HG03575 (cell line): ENCODE measurements around the gene GFPT1.
"Not testable (repeated sequence)": the region's sequence is repeated elsewhere in the genome, so short reads cannot be mapped to it uniquely, and the experiment has no call there.

Experiments used
- ATAC-seq: cut with Tn5 transposase; IDR thresholded peaks from one replicate; pipeline ENCODE4 v1.9.1; 2021; ENCODE audit not compliant: unreplicated experiment, insufficient number of reproducible peaks, low FRiP score; ENCODE audit errors: extremely low read depth

The GFPT1 gene

DNA sequence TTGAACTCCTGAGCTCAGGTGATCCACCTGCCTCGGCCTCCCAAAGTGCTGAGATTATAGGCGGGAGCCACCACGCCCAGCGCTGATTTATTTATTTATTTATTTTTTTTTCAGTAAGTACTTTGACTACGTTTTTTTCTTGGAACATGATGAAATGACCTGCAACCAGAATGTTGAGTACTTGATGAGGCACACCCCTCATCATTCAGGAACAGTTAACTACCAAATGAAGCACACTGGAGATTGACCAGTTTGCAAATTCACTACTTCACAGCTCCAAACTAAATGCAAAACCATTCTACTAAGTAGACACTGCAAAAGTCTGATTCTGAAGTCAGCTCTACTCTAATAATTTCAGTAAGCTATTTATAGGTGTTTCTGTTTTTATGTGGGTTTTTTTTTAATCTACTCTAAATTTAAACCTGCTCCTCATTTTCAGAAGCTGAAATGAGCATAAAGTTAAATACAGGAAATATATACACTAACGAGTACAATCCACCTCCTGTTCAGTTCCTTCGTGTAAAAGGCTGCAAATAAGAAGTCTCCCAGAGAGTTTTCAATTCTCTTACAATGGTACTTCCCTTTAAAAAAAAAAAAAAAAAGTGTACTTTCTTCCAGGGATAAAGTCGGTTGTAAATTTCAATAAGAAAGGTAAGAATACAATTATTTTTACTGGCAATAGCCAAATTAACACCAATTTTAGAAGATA is 1.4 kb downstream of the GFPT1 start:
- ATAC-seq, result no peak

DNA sequence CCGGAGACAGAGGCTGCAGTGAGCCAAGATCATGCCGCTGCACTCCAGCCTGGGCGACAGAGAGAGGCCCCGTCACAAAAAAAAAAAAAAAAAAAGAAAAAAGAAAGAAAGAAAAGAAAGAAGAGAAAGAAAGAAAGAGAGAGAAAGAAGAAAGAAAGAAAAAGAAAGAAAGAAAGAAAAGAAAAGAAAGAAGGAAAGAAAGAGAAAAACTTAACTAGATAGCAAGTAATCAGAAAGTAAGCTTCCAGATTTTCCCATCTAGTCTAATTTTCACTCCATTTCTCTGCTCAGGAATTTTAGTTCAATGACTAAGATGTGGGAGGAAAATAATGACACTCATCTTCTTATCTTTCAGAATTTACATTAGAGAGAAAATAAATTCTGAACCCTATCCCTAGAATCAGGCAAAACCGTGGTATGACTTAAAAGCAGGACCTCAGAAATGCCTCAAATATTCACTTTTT is 2.4 kb downstream of the GFPT1 start:
- ATAC-seq, result no peak

GRCh38 chr2:69383176-69383812 is 3.7 kb downstream of the GFPT1 start:
- no peak for ATAC-seq

DNA sequence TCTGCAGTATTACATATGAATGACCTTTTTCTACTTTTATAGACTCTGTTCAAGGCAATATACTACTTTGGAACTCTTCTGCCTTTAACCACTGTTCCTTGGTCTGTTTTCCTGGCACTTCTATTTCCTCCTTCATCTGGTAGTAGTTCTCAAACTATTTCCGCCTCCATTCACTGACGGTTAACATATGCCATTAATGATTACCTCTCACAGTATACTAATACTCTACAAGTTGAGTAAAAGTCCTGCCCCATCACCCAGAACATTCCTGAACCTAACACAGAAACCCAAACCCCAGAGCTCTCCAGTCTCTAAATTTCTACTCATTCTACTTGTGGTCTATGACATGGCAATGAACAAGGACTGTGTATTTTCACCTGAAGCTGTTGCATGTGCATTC is 4.5 kb downstream of the GFPT1 start:
- no peak for ATAC-seq

DNA sequence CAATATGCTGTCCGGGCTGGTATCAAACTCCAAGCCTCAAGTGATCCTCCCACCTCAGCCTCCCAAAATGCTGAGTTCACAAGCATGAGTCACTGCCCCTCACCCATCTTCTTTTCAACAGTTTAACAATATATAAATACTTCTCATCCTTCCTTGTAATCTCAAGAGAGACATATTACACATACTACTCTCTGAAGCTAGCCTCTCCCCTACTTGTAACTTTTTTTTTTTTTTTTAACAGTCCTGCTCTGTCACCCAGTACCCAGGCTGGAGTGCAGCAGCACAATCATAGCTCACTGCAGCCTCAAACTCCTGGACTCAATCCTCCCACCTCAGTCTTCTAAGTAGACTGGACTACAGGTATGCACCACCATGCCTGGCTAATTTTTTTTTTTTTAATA is 5.7 kb downstream of the GFPT1 start:
- no peak for ATAC-seq

- no peak for ATAC-seq
These were observed 6.7 kb downstream of the GFPT1 start for GRCh38 chr2:69380072-69380917.

- no peak for ATAC-seq
These were observed 10.6 kb downstream of the GFPT1 start for GRCh38 chr2:69376403-69376802.

DNA sequence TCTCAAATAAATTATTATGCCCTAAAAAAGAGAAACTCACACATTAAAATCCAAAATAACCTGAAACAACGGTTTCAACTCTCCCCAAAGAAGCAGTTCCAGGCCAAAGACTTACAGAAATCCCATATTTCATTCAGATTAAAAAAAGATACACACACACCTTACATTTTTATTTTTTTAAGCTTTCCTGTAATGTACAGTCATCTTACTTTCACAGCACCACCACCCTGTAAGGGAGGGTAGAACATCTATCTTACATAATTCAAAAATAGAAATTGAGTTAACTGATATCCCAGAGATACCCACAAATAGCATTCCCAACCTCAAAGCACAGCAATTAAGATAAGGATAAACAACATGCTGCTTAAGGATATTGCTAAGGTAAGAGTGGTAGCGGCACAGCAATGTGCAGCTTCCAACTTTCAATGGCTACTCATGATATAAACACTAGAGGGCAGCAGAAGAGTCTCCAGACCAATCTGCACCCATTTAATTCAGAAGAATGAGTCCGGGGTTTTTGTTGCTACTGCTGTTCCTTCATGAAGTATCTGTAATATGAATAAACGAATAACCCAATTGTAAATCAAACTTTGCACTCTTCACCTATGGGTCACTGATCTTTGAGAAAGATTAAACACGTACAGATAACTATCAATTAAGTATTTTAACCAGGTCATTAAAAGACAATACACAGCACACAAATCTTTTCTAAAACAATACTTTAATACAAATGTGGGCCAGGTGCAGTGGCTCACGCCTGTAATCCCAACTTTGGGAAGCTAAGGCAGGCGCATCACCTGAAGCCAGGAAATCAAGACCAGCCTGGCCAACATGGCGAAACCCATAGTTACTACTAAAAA is 11.3 kb downstream of the GFPT1 start:
- no peak for ATAC-seq

DNA sequence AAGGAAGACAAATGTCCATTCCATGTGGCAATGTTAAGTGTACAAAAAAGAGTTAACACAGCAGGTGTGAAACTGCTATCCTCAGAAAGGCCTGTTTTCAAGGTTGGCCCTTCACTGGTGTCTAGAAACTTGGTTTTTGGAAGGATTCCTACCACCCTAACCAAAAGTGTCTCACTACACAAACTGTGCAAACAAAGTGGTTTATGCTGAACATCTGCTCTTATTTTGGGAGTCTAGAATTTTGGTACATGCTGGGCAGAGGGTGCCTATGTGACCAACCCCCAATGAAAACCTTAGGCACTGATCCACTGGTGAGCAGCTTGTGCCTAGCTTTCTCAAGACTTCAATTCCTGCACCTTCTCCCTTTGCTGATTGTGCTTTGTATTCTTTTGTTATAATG is 14.3 kb downstream of the GFPT1 start:
- no peak for ATAC-seq

DNA sequence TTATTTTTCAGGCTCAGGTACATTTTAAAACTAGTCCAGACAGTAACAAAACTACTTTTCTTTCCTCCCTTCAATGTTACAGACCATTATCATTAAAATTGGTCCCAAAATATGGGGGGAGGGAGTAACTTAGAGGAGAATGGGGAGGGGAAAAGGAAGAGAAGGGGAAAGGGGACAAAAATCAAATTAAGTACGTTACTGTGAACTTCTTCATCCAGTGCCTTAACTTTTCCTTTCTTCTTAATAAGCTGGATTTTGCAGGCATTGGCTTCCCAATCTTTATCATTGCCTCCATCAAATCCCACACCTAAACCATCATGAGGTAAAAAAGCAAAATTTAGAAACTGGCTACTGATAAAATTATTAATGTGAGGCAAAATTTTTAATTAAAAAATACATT is 17.2 kb downstream of the GFPT1 start:
- no peak for ATAC-seq

GRCh38 chr2:69368588-69368987 is 18.4 kb downstream of the GFPT1 start:
- no peak for ATAC-seq

GRCh38 chr2:69359371-69359770 is 27.7 kb downstream of the GFPT1 start:
- ATAC-seq, result no peak

GRCh38 chr2:69358914-69359313 is 28.1 kb downstream of the GFPT1 start:
- ATAC-seq, result no peak

- ATAC-seq, result no peak
These were observed 30.6 kb downstream of the GFPT1 start for GRCh38 chr2:69356471-69356870.

DNA sequence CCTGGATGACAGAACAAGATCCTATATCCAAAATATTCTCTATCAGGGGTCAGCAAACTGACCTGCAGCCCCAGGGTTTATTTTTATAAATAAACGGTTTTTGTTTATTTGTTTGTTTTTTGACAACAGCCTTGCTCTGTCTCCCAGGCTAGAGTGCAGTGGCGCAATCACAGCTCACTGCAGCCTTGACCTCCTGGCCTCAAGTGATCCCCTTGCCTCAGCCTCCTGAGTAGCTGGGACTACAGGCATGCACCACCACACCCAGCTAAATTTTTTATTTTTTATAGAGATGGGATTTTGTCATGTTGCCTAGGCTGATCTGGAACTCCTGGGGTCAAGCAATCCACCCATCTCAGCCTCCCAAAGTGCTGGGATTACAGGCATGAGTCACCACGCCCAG is 32.1 kb downstream of the GFPT1 start:
- not testable (repeated sequence) for ATAC-seq

GRCh38 chr2:69353360-69353759 is 33.7 kb downstream of the GFPT1 start:
- no peak for ATAC-seq

- no peak for ATAC-seq
These were observed 38.2 kb downstream of the GFPT1 start for GRCh38 chr2:69348781-69349180.

DNA sequence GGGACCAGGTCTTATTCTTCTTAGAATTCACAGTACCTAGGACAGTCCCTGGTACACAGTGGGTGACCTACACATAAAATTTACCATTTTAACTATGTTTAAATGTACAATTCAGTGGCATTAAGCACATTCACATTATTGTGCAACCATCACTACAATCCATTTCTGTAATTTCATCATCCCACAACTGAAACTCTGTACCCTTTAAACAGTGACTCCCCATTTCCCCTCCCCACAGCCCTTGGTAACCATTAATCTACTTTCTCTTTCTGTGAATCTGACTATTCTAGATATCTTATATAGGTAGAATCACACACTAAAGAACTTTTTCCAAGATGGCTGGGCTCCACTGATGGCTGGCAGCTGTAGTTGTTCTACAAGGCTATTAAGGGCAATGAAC is 41.6 kb downstream of the GFPT1 start:
- ATAC-seq, result no peak

- ATAC-seq, result no peak
These were observed 42.7 kb downstream of the GFPT1 start for GRCh38 chr2:69344305-69344704.
